SKM-1 (cell line): Measurements from ENCODE around the gene GUCY2C.

Source experiments
- DNase-seq: peaks from one replicate; lab custom pipeline; 2025; ENCODE audit not compliant: unreplicated experiment; lab: John Stamatoyannopoulos, UW

GUCY2C gene

GRCh38 chr12:14575585-14575984, 120.8 kb downstream of the GUCY2C start:
- no peak for DNase-seq

- no peak for DNase-seq
Measured at GRCh38 chr12:14573118-14573517, 123.3 kb downstream of the GUCY2C start.

- no peak for DNase-seq
Measured at GRCh38 chr12:14572401-14572800, 124.0 kb downstream of the GUCY2C start.

GRCh38 chr12:14571779-14572178, 124.6 kb downstream of the GUCY2C start:
- DNase-seq = no peak

GRCh38 chr12:14570231-14570630, 126.2 kb downstream of the GUCY2C start:
- DNase-seq = no peak

GRCh38 chr12:14567351-14568162, 128.8 kb downstream of the GUCY2C start, which contains the start of gene PLBD1:
TSS of gene PLBD1 (minus strand) at chr12:14567883. CDS start at chr12:14567696, 187 bp downstream.
- no peak for DNase-seq

GRCh38 chr12:14564336-14564959, 132.0 kb downstream of the GUCY2C start:
- DNase-seq = no peak

GRCh38 chr12:14563046-14563445, 133.4 kb downstream of the GUCY2C start:
- DNase-seq = no peak
